K562 (cell line): Measurements from ENCODE around the gene FASTK. TPM values are rescaled to one million over a fixed set of nuclear protein-coding genes. Genes with fewer than 3 reads are reported as not detected.

Experiments
- DMBX1 ChIP-seq: fragments of 250-450 bp; sonication (Bioruptor Pico); IDR thresholded peaks from 2 replicates; pipeline ENCODE4 v1.8.0; 2022; ENCODE audit warnings: inconsistent platforms, mild to moderate bottlenecking, moderate library complexity, borderline replicate concordance
- ETV1 ChIP-seq: fragments of 450-650 bp; conservative IDR thresholded peaks from 2 replicates; pipeline ENCODE4 v1.6.1; 2016; ENCODE audit warnings: missing genetic modification characterization, control low read depth, low read depth, missing compliant biosample characterization
- KDM5B ChIP-seq: fragments of 200-600 bp; sonication (generic); IDR thresholded peaks from 2 replicates; pipeline ENCODE4 v1.6.1; 2012; ENCODE audit warnings: low read depth, mild to moderate bottlenecking, moderate library complexity, low read length, control low read depth, inconsistent platforms; ENCODE audit not compliant: insufficient replicate concordance
- MCM5 ChIP-seq: fragments of 450-650 bp; IDR thresholded peaks from 2 replicates; pipeline ENCODE4 v1.6.1; 2016; ENCODE audit warnings: low read depth
- MEF2D ChIP-seq: conservative IDR thresholded peaks from 2 replicates; pipeline ENCODE4 v1.6.1; 2016; ENCODE audit warnings: low read depth, missing genetic modification characterization, missing compliant biosample characterization
- POLR2H ChIP-seq: IDR thresholded peaks from 2 replicates; pipeline ENCODE4 v1.6.1; 2016; ENCODE audit warnings: missing genetic modification characterization, low read depth, mild to moderate bottlenecking, control low read depth, missing compliant biosample characterization, moderate library complexity
- POLR3G ChIP-seq: IDR thresholded peaks from 2 replicates; pipeline ENCODE4 v1.6.1; 2011; ENCODE audit not compliant: insufficient read length, insufficient replicate concordance; ENCODE audit errors: extremely low read depth
- ZNF583 ChIP-seq: fragments of 250-450 bp; sonication (Bioruptor Pico); IDR thresholded peaks from 2 replicates; pipeline ENCODE4 v1.4.0; 2020
- polyA plus RNA-seq, 8 experiments: library from polyadenylated mRNA; depleted of rRNA in 4 of 8; stranded (reverse) in 5 of 8; unstranded in 3 of 8; fragments of >200 nt; fragmentation: Nextera tagmentation in 2 of 8; fragmentation: Illumina TruSeq in 1 of 8; extraction: Ambion mirVana in 2 of 8; extraction: Trizol in 1 of 8; gene quantifications; 2 replicates each; pipeline versions ENCODE4 v1.2.1 to v1.2.3, GENCODE V29; 2011 to 2014; ENCODE audit warnings: inconsistent platforms in 1 of 8, missing spikeins in 1 of 8
- total RNA-seq, 7 experiments: library from RNA; depleted of rRNA in 6 of 7; stranded (reverse); fragments of >200 nt in 6 of 7; fragmentation: Illumina TruSeq in 2 of 7; extraction: Trizol in 2 of 7; gene quantifications; 2 replicates each; pipeline versions ENCODE4 v1.2.1 to v1.2.3, GENCODE V29; 2011 to 2021; ENCODE audit warnings: low replicate concordance in 1 of 7
- TF ChIP-seq, protein P1 (sequence below), 2 experiments: fragments of 450-650 bp; formaldehyde crosslinking in 1 of 2; IDR thresholded peaks; 2 replicates each; pipeline versions ENCODE4 v1.4.0 to v1.6.1; 2014 to 2020; ENCODE audit warnings: mild to moderate bottlenecking in 2 of 2, borderline replicate concordance in 1 of 2, low read depth in 1 of 2
- TF ChIP-seq, protein P2 (sequence below): fragments of 450-650 bp; IDR thresholded peaks from 2 replicates; pipeline ENCODE4 v1.6.1; 2016
- TF ChIP-seq, protein P3 (sequence below), 3 experiments: IDR thresholded peaks in 2 of 3; conservative IDR thresholded peaks in 1 of 3; 2 replicates each; pipeline ENCODE4 v1.5.1; 2011 to 2012; ENCODE audit warnings: low read length in 3 of 3, mild to moderate bottlenecking in 3 of 3, control low read depth in 2 of 3, improper control_type of control experiment in 1 of 3, inconsistent platforms in 1 of 3, low read depth in 1 of 3, mixed read lengths in 1 of 3, moderate library complexity in 1 of 3; ENCODE audit not compliant: insufficient read depth in 2 of 3
- TF ChIP-seq, protein P4 (sequence below): fragments of 450-650 bp; IDR thresholded peaks from 2 replicates; pipeline ENCODE4 v1.6.1; 2016; ENCODE audit warnings: borderline replicate concordance

Gene FASTK
- total and polyA plus RNA-seq, 9 of the 15 experiments (the other 6 are each of a cell fraction or from before 2014, with no cell fraction given) = 0.51 to 150 (median 48.2) TPM

DNA sequence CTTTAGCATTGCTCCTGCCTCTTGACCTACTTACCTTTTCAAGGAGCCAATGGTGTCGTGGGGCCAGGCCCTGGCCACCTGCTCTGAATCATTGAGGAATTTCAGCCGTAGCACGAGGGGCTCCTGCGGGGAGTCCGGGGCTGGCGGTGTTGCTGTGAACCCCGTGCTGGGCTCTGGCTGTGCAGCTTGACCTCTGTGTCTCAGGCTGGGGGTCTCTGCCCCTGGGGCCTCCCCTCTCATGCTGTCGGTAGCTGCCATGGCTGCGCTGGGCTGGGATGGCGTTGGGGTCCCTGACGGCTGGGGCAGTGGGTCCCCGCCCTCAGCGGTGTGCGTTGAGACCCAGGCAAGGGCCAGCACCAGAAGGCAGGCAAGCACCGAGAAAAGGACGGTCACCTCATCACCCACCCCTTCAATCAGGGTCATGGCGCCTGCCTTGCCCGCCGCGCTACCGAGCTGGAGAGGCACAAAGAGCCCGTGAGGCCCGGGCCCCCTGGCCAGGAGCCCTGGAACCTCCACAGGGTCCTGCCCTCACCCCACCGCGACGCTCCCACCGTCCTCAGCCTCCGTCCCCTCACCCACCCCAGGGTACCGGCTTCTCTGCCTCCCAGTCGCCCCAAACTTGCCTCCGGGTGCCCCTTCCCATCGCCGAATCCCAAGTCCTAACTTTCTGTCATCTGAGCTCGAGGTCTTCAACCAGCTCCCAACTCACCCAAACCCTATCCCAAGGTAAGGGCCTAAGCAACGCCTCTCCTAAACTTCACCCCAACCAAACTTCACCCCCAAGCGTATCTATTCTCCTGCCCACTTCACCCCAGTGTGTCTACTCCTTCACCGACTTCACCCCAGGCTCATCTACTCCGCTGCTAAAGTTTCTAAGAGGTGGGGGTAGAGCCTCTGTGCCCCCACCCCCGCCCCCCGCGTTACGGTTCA is 1.8 kb upstream of the FASTK start (continued):
- TF ChIP-seq, protein P1, sequence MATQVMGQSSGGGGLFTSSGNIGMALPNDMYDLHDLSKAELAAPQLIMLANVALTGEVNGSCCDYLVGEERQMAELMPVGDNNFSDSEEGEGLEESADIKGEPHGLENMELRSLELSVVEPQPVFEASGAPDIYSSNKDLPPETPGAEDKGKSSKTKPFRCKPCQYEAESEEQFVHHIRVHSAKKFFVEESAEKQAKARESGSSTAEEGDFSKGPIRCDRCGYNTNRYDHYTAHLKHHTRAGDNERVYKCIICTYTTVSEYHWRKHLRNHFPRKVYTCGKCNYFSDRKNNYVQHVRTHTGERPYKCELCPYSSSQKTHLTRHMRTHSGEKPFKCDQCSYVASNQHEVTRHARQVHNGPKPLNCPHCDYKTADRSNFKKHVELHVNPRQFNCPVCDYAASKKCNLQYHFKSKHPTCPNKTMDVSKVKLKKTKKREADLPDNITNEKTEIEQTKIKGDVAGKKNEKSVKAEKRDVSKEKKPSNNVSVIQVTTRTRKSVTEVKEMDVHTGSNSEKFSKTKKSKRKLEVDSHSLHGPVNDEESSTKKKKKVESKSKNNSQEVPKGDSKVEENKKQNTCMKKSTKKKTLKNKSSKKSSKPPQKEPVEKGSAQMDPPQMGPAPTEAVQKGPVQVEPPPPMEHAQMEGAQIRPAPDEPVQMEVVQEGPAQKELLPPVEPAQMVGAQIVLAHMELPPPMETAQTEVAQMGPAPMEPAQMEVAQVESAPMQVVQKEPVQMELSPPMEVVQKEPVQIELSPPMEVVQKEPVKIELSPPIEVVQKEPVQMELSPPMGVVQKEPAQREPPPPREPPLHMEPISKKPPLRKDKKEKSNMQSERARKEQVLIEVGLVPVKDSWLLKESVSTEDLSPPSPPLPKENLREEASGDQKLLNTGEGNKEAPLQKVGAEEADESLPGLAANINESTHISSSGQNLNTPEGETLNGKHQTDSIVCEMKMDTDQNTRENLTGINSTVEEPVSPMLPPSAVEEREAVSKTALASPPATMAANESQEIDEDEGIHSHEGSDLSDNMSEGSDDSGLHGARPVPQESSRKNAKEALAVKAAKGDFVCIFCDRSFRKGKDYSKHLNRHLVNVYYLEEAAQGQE (IDR thresholded peaks at IDR 0.05; ENCODE audit: borderline replicate concordance) = no peak
- TF ChIP-seq, protein P1 (CRISPR knock-in tag; IDR thresholded peaks at IDR 0.05; ENCODE audit: low read depth) = no peak
- TF ChIP-seq POLR3G = no peak
- TF ChIP-seq, protein P2, sequence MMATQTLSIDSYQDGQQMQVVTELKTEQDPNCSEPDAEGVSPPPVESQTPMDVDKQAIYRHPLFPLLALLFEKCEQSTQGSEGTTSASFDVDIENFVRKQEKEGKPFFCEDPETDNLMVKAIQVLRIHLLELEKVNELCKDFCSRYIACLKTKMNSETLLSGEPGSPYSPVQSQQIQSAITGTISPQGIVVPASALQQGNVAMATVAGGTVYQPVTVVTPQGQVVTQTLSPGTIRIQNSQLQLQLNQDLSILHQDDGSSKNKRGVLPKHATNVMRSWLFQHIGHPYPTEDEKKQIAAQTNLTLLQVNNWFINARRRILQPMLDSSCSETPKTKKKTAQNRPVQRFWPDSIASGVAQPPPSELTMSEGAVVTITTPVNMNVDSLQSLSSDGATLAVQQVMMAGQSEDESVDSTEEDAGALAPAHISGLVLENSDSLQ = peak; percentile 26; the same call in 1 of the 2 replicates
- TF ChIP-seq, protein P3, sequence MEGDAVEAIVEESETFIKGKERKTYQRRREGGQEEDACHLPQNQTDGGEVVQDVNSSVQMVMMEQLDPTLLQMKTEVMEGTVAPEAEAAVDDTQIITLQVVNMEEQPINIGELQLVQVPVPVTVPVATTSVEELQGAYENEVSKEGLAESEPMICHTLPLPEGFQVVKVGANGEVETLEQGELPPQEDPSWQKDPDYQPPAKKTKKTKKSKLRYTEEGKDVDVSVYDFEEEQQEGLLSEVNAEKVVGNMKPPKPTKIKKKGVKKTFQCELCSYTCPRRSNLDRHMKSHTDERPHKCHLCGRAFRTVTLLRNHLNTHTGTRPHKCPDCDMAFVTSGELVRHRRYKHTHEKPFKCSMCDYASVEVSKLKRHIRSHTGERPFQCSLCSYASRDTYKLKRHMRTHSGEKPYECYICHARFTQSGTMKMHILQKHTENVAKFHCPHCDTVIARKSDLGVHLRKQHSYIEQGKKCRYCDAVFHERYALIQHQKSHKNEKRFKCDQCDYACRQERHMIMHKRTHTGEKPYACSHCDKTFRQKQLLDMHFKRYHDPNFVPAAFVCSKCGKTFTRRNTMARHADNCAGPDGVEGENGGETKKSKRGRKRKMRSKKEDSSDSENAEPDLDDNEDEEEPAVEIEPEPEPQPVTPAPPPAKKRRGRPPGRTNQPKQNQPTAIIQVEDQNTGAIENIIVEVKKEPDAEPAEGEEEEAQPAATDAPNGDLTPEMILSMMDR (IDR thresholded peaks at IDR 0.05 in 2 of 3, conservative IDR thresholded peaks at IDR 0.05 in 1 of 3; ENCODE audit: insufficient read depth in 2 of 3, low read depth in 1 of 3, low read length in 3 of 3) = no peak
- no peak for TF ChIP-seq MEF2D (tag)
- TF ChIP-seq POLR2H = no peak
- TF ChIP-seq KDM5B = peak; percentile 45
- TF ChIP-seq DMBX1 (CRISPR knock-in tag) = no peak
- TF ChIP-seq, protein P4, sequence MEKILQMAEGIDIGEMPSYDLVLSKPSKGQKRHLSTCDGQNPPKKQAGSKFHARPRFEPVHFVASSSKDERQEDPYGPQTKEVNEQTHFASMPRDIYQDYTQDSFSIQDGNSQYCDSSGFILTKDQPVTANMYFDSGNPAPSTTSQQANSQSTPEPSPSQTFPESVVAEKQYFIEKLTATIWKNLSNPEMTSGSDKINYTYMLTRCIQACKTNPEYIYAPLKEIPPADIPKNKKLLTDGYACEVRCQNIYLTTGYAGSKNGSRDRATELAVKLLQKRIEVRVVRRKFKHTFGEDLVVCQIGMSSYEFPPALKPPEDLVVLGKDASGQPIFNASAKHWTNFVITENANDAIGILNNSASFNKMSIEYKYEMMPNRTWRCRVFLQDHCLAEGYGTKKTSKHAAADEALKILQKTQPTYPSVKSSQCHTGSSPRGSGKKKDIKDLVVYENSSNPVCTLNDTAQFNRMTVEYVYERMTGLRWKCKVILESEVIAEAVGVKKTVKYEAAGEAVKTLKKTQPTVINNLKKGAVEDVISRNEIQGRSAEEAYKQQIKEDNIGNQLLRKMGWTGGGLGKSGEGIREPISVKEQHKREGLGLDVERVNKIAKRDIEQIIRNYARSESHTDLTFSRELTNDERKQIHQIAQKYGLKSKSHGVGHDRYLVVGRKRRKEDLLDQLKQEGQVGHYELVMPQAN = peak; percentile 81
- TF ChIP-seq ETV1 (tag) = no peak
- peak; percentile 63; the same call in 1 of the 2 replicates for TF ChIP-seq ZNF583
- TF ChIP-seq MCM5 = no peak
